ENCODE measurements around the gene PRPF39. TPM values are rescaled to one million over a fixed set of nuclear protein-coding genes. Genes with fewer than 3 reads are reported as not detected.
"Not testable (repeated sequence)": the region's sequence is repeated elsewhere in the genome, so short reads cannot be mapped to it uniquely, and the experiment has no call there.

The PRPF39 gene
- total RNA-seq, 1 experiment from 2014 or later, result 32.3 TPM

DNA sequence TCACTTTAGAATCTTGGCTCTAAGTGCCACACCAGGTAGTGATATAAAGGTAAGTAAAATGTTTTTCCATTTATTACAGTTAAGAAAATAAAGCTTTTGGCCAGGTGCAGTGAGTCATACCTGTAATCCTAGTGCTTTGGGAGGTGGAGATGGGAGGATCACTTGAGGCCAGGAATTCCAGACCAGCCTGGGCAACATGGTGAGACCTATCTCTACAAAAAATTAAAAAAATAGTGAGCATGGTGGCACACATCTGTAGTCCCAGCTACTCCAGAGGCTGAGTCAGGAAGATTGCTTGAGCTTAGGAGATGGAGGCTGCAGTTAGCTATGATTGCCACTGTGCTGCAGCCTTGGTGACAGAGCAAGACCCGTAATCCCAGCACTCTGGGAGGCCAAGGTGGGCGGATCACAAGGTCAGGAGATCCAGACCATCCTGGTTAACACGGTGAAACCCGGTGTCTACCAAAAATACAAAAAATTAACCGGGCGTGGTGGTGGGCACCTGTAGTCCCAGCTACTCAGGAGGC lies 56.8 kb downstream of the PRPF39 start:
- H3K4me3 Mint-ChIP-seq, result no peak overlapping the region
- POLR2A ChIA-PET, result no interaction called here
- H3K27me3 Mint-ChIP-seq (ENCODE audit: low read depth), result no peaks in the 10 kb centered on the region
- no peak overlapping the region for H3K27ac Mint-ChIP-seq
- H3K9me3 Mint-ChIP-seq, result no peaks in the 10 kb centered on the region
- TF ChIP-seq ZNF532 (CRISPR knock-in tag; IDR thresholded peaks at IDR 0.05; ENCODE audit: borderline replicate concordance) (no peak), ELF4 (CRISPR knock-in tag; IDR thresholded peaks at IDR 0.05; ENCODE audit: low read depth) (no peak), ZNF416 (CRISPR knock-in tag; IDR thresholded peaks at IDR 0.05) (no peak), MAX (CRISPR knock-in tag; IDR thresholded peaks at IDR 0.05) (no peak), ZNF396 (CRISPR knock-in tag; IDR thresholded peaks at IDR 0.05; ENCODE audit: borderline replicate concordance) (no peak)
- ATAC-seq (peak; percentile 60), DNase-seq (ENCODE audit: low spot score) (no peak)
- H3K36me3 Mint-ChIP-seq, result peaks cover 13% of the 10 kb centered on the region
- CTCF ChIA-PET, result interaction anchor here (1.1 kb wide), 1 partner anchor 46 kb away, joined by 3 read pairs; no protein-coding TSS in a partner anchor
- peaks cover 12% of the 10 kb centered on the region for H3K4me1 Mint-ChIP-seq

- H3K27me3 Mint-ChIP-seq (ENCODE audit: low read depth); ATAC-seq; H3K27ac Mint-ChIP-seq; H3K9me3 Mint-ChIP-seq; POLR2A ChIA-PET; DNase-seq (ENCODE audit: low spot score); H3K4me3 Mint-ChIP-seq: not testable (repeated sequence)
- peaks cover 19% of the 10 kb centered on the region for H3K36me3 Mint-ChIP-seq
- CTCF ChIA-PET, result interaction anchor here (0.7 kb wide), 1 partner anchor 15 kb away, joined by 4 read pairs; no protein-coding TSS in a partner anchor
- peaks cover 11% of the 10 kb centered on the region for H3K4me1 Mint-ChIP-seq
Measured at GRCh38 chr14:45142083-45142482, 58.2 kb downstream of the PRPF39 start.

GRCh38 chr14:45144658-45145057 lies 60.7 kb downstream of the PRPF39 start:
- Mint-ChIP-seq H3K36me3 (peaks cover 19% of the 10 kb centered on the region), H3K4me3 (no peak overlapping the region), H3K27ac (peak overlapping the region; percentile 45; the same call in 1 of the 2 replicates), H3K9me3 (no peaks in the 10 kb centered on the region), H3K4me1 (0 out of 2 replicates have a peak, but pooled peaks cover under 1% of the 10 kb centered on the region), H3K27me3 (ENCODE audit: low read depth) (no peaks in the 10 kb centered on the region)
- POLR2A ChIA-PET, result no interaction called here
- CTCF ChIA-PET, result no interaction called here
- ATAC-seq, result no peak
- DNase-seq (ENCODE audit: low spot score), result no peak
- TF ChIP-seq GRHL2 (CRISPR knock-in tag; IDR thresholded peaks at IDR 0.05; ENCODE audit: insufficient replicate concordance, severe bottlenecking), result no peak
- TF ChIP-seq FOXP1 (CRISPR knock-in tag; IDR thresholded peaks at IDR 0.05; ENCODE audit: borderline replicate concordance), result no peak
- TF ChIP-seq IRF1 (CRISPR knock-in tag; IDR thresholded peaks at IDR 0.05), result no peak
- TF ChIP-seq FOXJ3 (CRISPR knock-in tag; IDR thresholded peaks at IDR 0.05; ENCODE audit: borderline replicate concordance), result no peak
- TF ChIP-seq ZNF532 (CRISPR knock-in tag; IDR thresholded peaks at IDR 0.05; ENCODE audit: borderline replicate concordance), result no peak
- TF ChIP-seq TCF7 (CRISPR knock-in tag; IDR thresholded peaks at IDR 0.05; ENCODE audit: low read depth), result no peak
- TF ChIP-seq STAT6 (CRISPR knock-in tag; conservative IDR thresholded peaks at IDR 0.05; ENCODE audit: low read depth), result no peak
- no peak for TF ChIP-seq ZNF512 (CRISPR knock-in tag; IDR thresholded peaks at IDR 0.05; ENCODE audit: borderline replicate concordance)
- TF ChIP-seq ZNF671 (CRISPR knock-in tag; IDR thresholded peaks at IDR 0.05), result no peak
- TF ChIP-seq KAT7 (CRISPR knock-in tag; IDR thresholded peaks at IDR 0.05; ENCODE audit: borderline replicate concordance), result no peak
- no peak for TF ChIP-seq TP53 (CRISPR knock-in tag; IDR thresholded peaks at IDR 0.05)
- TF ChIP-seq ZNF317 (CRISPR knock-in tag; IDR thresholded peaks at IDR 0.05; ENCODE audit: borderline replicate concordance, low read depth), result no peak
